Stimulated activated naive B cell treated with anti-CD40 and anti-IgM and Interleukin-4, amounts not matched to agents 10 μg/mL and 1 μg/mL and 100 μg/mL, for 72 hours (primary cell): ENCODE data around the gene ASB1.

Source experiments
- ATAC-seq, 2 donors: fragments of 150-1000 bp; cut with Tn5 transposase; replicated peaks; 2 replicates each; pipeline ENCODE4 v1.10.0; 2021; ENCODE audit warnings: moderate library complexity in 1 of 2
- DNase-seq: peaks from one replicate; pipeline ENCODE4 v3.0.0; 2021
- H3K27ac Mint-ChIP-seq: one replicate; pipeline ENCODE4 v1.8.0; 2022; ENCODE audit warnings: mild to moderate bottlenecking, mixed read lengths
- H3K27me3 Mint-ChIP-seq, 2 donors: one replicate each; pipeline ENCODE4 v1.8.0; 2022; ENCODE audit warnings: mixed read lengths in 2 of 2
- H3K36me3 Mint-ChIP-seq, 2 donors: one replicate each; pipeline ENCODE4 v1.8.0; 2022; ENCODE audit warnings: mixed read lengths in 2 of 2, mild to moderate bottlenecking in 1 of 2
- H3K4me1 Mint-ChIP-seq, 2 donors: one replicate each; pipeline ENCODE4 v1.8.0; 2022; ENCODE audit warnings: mixed read lengths in 2 of 2, mild to moderate bottlenecking in 1 of 2
- H3K4me3 Mint-ChIP-seq, 2 donors: one replicate each; pipeline ENCODE4 v1.8.0; 2022; ENCODE audit warnings: mild to moderate bottlenecking in 2 of 2, mixed read lengths in 2 of 2, moderate library complexity in 1 of 2
- H3K9me3 Mint-ChIP-seq, 2 donors: one replicate each; pipeline ENCODE4 v1.8.0; 2022; ENCODE audit warnings: mixed read lengths in 2 of 2, mild to moderate bottlenecking in 1 of 2

ASB1 gene

DNA sequence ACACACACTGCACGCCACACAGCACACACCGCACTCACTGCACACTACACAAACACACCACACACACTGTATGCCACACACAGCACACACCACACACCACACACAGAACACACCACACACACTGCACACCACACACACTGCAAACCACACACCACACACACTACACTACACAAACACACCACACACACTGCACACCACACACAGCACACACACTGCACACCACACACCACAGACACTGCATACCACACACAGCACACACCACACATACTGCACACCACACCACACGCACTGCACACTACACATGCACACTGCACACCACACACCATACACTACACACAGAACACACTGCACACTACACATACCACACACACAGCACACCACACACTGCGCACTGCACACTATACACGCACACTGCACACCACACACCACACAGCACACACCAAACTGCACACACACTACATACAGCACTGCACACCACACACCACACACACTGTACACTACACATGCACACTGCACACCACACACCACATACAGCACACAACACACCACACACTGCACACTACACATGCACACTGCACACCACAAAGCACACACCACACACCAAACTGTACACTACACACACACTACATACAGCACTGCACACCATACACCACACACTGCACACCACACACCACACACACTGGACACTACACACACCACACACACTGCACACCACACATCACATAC lies 59.6 kb downstream of the ASB1 start:
- H3K36me3 Mint-ChIP-seq, result peaks cover 0 to 3% of the 10 kb centered on the region in 2 donors
- H3K4me3 Mint-ChIP-seq, result no peak overlapping the region
- ATAC-seq (no peak), DNase-seq (no peak)
- H3K4me1 Mint-ChIP-seq, result peaks cover 0 to 2% of the 10 kb centered on the region in 2 donors
- peaks cover 0 to 3% of the 10 kb centered on the region in 2 donors for H3K9me3 Mint-ChIP-seq
- no peak overlapping the region for H3K27ac Mint-ChIP-seq
- H3K27me3 Mint-ChIP-seq, result no peaks in the 10 kb centered on the region

DNA sequence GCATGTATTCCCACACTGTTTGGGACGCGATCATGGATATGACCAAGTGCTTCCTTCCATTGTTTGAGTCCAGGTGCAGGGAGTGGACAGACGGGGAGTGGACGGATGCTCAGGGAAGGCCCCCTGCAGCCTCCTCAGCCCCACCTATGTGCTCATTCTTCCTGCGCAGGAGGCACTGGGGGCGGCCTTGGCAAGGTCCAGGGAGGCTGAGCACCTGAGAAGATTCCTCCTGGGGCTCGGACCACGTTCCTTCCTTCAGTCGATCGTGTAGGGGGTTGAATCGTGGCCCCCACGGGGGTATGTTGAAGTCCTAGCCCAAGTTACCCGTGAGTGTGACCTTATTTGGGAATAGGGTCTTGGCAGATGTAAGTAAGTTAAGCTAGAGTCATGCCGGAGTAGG lies 60.4 kb downstream of the ASB1 start:
- no peaks in the 10 kb centered on the region for H3K9me3 Mint-ChIP-seq
- H3K27me3 Mint-ChIP-seq, result no peaks in the 10 kb centered on the region
- no peak overlapping the region for H3K4me3 Mint-ChIP-seq
- no peak for ATAC-seq
- no peak for DNase-seq
- H3K4me1 Mint-ChIP-seq, result peaks cover 0 to 2% of the 10 kb centered on the region in 2 donors
- no peak overlapping the region for H3K27ac Mint-ChIP-seq
- no peaks in the 10 kb centered on the region for H3K36me3 Mint-ChIP-seq

DNA sequence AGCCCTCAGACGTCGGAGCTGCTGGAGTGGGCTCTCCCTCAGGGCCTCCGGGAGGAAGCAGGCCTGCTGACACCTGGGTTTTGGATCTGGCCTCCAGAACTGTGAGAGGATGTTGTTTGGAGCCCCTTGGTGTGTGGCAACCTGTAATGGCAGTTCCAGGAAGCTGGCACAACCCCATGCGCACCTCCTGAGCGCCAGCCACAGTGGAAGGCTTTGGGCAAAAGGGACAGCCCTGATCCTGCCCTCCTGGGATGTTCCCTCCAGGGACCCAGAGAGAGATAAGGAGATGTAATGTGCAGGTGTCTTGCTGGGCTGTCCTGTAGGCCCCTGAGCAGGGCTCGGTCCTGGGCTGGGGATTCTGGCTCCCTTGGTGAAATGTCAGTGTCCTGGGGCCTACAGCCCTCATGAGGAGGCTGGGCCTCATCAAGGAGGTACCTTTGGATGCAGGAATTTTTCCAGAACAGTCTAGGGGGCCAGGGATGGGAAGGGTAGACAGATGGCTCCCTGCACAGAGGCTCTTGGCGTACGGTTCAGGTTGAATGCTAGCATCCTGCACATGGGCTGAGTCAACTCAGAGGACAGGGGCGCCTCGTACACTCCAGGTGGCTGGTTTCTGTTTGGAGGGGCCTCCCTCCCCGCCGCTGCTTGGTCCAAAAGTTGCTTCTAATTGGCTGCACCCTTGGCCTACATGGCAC lies 61.1 kb downstream of the ASB1 start:
- Mint-ChIP-seq H3K27me3 (no peaks in the 10 kb centered on the region), H3K4me1 (peaks cover 0 to 2% of the 10 kb centered on the region in 2 donors), H3K9me3 (no peaks in the 10 kb centered on the region), H3K27ac (no peak overlapping the region), H3K4me3 (no peak overlapping the region), H3K36me3 (no peaks in the 10 kb centered on the region)
- DNase-seq, result no peak
- no peak for ATAC-seq

DNA sequence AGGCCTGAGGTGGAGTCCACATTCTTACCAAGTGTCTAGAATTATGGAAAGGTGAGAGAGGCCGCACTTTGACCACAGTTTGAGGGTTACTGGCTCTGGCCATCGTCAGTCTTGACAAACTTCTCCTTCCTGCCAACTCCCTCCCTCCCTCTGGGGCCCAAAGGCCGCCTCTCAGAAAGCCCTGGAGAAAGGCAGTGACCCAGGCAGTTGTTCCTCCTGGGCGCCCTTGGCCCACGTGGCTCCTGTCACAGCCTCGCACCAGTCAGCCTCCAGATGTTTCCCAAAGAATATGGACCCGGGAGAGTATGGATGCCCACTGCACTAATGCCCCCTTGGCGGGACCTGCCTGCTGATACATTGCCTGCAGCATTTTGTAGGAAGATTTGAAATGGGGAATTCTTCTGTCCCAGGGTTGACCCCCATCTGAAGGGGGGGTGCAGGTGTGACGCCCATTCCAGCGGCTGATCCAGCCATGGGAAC lies 61.7 kb downstream of the ASB1 start:
- Mint-ChIP-seq H3K4me3 (no peak overlapping the region), H3K27ac (no peak overlapping the region)
- ATAC-seq, result no peak

DNA sequence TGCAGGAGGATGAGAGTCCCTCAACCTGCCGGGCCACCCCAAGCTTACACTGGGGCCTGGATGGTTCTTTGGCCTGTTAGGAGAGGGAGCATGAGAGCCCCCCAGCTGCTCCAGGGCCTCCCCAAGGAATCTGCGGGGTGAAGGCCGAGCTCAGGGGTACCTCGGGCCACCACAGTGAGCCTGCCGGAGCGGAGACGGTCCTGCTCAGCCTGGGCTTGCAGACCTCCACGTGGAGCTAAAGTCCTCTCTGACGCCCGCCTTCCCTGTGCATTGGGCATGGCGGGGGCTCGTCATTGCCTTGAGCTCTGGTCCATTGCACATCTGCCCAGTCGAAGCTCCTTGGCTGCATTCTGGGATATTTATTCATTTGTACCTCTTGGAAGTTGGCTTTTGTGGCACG lies 62.7 kb downstream of the ASB1 start:
- H3K4me3 Mint-ChIP-seq, result no peak overlapping the region
- no peak overlapping the region for H3K27ac Mint-ChIP-seq
- no peaks in the 10 kb centered on the region for H3K36me3 Mint-ChIP-seq
- DNase-seq, result no peak
- ATAC-seq, result no peak
- peaks cover 8 to 11% of the 10 kb centered on the region in 2 donors for H3K4me1 Mint-ChIP-seq
- no peaks in the 10 kb centered on the region for H3K9me3 Mint-ChIP-seq
- no peaks in the 10 kb centered on the region for H3K27me3 Mint-ChIP-seq

More for the DNA sequence above, 61.7 kb downstream of the ASB1 start:
- Mint-ChIP-seq H3K4me1 (peaks cover under 1 to 3% of the 10 kb centered on the region in 2 donors), H3K27me3 (no peaks in the 10 kb centered on the region), H3K9me3 (no peaks in the 10 kb centered on the region), H3K36me3 (no peaks in the 10 kb centered on the region)
- DNase-seq, result no peak

DNA sequence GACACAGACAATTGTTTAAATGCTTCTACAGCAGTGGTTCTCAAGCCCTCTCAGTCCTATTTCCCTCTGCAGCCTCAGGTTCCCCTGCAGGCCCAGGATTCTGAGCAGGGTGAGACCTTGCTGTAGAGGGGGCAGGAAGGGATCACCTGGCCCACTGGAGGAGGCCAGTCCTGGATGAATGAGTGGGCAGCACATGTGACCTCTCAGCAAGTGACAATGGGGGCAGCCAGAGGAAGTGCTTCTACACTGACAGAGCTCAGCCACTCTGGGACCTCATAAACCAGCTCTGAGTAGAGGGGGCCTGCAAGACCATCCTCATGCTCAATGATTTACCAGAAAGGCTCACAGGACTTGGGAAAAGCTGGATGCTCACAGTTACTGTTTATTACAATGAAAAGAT lies 63.2 kb downstream of the ASB1 start:
- Mint-ChIP-seq H3K9me3 (no peaks in the 10 kb centered on the region), H3K4me3 (no peak overlapping the region), H3K27ac (no peak overlapping the region), H3K4me1 (peaks cover 10 to 15% of the 10 kb centered on the region in 2 donors), H3K36me3 (no peaks in the 10 kb centered on the region), H3K27me3 (no peaks in the 10 kb centered on the region)
- DNase-seq, result no peak
- ATAC-seq, result no peak

DNA sequence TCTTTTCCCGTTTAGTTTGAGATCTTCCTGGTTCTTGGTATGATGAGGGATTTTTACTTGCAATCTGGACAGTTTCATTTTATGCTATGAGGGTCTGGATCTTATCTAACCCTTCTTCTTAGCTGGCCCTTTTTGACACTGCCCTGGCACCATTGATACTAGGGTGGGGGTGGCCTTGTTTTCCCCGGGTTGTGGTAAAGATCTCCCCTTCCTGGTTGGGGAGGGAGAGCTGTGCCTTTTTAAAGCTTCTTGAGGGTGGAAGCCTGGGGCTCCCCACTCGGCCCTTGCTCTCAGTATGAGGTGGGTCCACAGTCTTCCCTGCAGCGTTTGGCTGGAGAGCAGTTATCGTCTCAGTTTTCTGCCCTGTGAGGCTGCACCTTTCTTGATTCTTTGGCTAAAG lies 66.1 kb downstream of the ASB1 start:
- Mint-ChIP-seq H3K4me3 (no peak overlapping the region), H3K27me3 (no peaks in the 10 kb centered on the region), H3K27ac (no peak overlapping the region), H3K4me1 (peaks cover 10 to 18% of the 10 kb centered on the region in 2 donors), H3K9me3 (no peaks in the 10 kb centered on the region), H3K36me3 (no peaks in the 10 kb centered on the region)
- no peak for ATAC-seq
- no peak for DNase-seq

DNA sequence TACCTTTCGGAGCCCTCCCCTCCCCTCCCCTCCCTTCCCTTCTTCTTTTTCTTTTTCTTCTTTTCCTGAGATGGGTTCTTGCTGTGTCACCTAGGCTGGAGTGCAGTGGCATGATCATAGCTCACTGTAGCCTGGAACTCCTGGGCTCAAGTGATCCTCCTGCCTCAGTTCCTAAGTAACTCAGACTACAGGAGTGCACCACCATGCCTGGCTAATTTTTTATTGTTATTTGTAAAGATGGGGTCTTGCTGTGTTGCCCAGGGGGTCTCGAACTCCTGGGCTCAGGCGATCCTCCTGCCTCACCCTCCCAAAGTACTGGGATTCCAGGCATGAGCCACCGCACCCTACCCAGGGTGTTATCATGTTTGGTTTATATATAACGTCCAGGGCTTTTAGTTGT lies 66.7 kb downstream of the ASB1 start:
- DNase-seq (no peak), ATAC-seq (no peak)
- H3K9me3 Mint-ChIP-seq, result no peaks in the 10 kb centered on the region
- H3K4me1 Mint-ChIP-seq, result peaks cover 10 to 20% of the 10 kb centered on the region in 2 donors
- no peak overlapping the region for H3K4me3 Mint-ChIP-seq
- H3K27me3 Mint-ChIP-seq, result no peaks in the 10 kb centered on the region
- no peaks in the 10 kb centered on the region for H3K36me3 Mint-ChIP-seq
- H3K27ac Mint-ChIP-seq, result no peak overlapping the region

DNA sequence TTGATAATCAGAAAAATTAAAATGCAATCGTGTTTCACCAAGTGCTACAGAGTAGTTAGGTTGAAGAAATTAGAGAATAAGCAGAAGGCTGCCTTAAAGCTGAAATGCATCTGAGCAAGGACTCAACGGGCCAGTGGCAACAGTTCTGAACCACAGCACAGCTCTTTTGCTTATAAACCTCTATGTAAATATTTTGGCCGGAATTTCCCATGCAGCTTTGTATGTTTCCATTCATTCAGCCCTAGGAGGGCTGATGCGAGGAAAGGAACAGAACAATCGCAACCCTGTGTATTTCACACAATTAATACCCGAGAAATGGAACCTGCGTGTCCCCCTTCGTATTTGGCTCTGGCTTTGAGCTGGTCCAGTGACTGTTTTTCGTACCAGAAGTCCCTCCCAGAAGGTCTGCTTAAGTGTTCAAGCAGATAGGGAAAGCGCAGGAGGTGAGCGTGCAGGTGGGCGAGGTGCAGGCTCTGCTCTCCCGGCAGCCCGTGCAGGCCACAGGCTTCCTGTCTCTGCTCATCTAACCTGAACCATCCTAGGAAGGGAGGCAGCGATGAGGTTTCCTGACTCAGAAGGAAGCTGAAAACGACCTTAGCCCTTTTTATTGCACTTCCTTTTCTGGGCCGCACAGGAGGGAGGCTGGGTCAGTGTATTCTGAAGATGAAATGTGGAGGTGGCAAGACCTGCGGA lies 67.3 kb downstream of the ASB1 start:
- peaks cover 13 to 20% of the 10 kb centered on the region in 2 donors for H3K4me1 Mint-ChIP-seq
- no peak overlapping the region for H3K27ac Mint-ChIP-seq
- H3K4me3 Mint-ChIP-seq, result peak overlapping the region in 1 of 2 donors; percentile 19
- ATAC-seq, result peak; percentile 75 to 82
- H3K36me3 Mint-ChIP-seq, result no peaks in the 10 kb centered on the region
- DNase-seq, result peak; percentile 8
- no peaks in the 10 kb centered on the region for H3K9me3 Mint-ChIP-seq
- no peaks in the 10 kb centered on the region for H3K27me3 Mint-ChIP-seq

DNA sequence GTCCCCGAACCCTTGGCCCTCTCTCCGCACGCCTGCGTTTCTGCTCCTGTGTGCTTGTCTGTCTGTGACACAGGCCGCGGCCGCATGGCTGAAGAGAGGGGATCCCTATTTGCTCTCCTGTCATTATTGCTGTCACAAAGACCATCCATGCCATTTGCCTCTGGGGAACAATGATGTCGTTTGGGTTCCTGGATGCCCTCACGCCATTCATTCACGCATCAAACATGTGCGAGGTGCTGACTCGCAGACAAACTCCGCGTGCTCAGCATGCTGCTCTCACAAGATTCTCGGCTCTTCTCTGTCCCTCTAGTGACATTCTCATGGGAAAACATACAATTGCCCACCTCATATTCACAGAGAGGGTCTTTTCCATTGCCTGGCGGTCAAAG lies 67.8 kb downstream of the ASB1 start:
- ATAC-seq, result no peak
- Mint-ChIP-seq H3K27ac (no peak overlapping the region), H3K27me3 (no peaks in the 10 kb centered on the region), H3K36me3 (no peaks in the 10 kb centered on the region), H3K4me3 (peak overlapping the region in 1 of 2 donors; percentile 19), H3K9me3 (no peaks in the 10 kb centered on the region), H3K4me1 (peaks cover 13 to 20% of the 10 kb centered on the region in 2 donors)
- DNase-seq, result no peak

DNA sequence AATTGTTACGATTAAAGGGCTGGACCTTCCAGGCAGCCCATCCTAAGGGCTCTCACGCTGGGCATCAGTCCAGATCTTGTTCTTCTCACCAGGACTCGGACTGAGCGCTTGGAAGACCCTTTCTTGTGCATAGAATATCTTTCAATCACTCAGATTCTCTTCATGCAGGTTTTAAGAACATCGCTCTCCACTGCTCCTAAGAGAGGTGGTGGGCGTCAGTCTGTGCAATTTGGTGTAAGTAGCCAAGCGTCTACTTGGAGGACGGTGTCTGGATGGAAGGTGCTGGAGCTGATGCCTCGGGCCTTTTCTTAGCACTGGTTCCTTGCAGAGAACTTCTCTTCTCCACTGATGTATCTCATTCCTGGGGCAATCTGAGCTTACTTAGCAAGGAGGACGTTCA lies 68.7 kb downstream of the ASB1 start:
- H3K36me3 Mint-ChIP-seq, result no peaks in the 10 kb centered on the region
- ATAC-seq (no peak), DNase-seq (no peak)
- H3K4me3 Mint-ChIP-seq, result no peak overlapping the region
- peaks cover 13 to 20% of the 10 kb centered on the region in 2 donors for H3K4me1 Mint-ChIP-seq
- H3K27me3 Mint-ChIP-seq, result no peaks in the 10 kb centered on the region
- no peaks in the 10 kb centered on the region for H3K9me3 Mint-ChIP-seq
- H3K27ac Mint-ChIP-seq, result no peak overlapping the region

DNA sequence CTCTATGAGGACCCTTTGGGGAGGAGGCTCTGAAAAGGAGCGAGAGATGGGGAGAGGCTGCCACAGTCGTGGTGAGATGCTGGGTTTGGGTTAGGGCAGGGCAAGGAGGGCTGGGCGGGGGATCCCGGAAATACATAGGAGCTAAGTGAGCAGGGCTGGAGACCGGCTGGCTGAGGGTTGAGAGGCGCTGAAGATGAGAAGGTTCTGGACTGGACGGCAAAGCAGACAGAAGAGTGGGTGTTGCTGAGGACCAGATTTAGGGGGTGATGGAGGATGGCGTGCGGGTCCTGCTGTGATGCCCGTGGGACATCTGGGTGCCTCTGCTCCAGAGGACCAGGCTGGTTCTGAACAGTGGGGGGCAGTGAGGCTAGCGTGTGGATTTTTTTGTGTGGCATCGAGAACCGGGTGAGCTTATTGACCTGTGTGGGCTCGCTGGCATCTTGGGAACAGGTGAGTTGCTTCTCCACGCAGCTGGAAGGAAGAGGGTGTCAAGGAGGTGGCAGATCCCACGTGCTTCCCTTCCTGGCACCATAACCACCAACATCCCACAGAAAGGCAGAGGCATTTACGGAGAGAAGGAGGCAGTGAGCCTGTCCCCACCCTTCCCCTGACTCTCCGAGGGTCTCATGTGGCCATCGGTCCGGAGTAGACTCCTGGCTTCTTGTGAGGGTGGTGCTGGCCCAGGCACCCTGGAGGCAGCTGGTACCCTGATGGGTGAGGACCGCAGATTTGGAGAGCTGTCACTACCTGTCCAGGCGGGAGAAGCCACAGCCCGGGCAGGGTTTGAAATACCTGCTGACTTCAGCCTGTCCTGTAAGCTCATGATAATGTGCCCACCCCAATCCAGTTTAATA lies 70.3 kb downstream of the ASB1 start:
- H3K9me3 Mint-ChIP-seq, result peaks cover 0 to 1% of the 10 kb centered on the region in 2 donors

DNA sequence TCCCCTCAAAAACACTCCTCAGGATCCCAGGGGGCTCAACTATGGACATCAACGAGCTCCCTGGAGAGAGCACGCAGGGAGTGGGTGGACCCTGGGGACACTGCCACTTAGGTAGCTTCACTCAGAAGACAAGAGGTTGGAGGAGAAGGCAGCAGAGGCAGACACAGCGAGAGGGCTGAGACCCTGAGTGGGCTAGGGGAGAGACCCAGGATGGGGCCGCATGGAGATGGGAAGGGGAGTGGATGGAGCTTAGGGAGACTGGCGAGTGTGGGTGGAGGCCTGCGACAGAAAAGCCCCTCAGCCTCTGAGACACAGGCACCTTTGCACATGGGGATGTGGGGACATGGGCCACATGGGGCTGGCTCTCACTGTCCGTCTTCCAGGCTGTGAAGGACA lies 70.9 kb downstream of the ASB1 start:
- Mint-ChIP-seq H3K36me3 (peaks cover 0 to 4% of the 10 kb centered on the region in 2 donors), H3K9me3 (peaks cover 0 to 4% of the 10 kb centered on the region in 2 donors), H3K4me3 (no peak overlapping the region), H3K4me1 (peaks cover 11 to 20% of the 10 kb centered on the region in 2 donors), H3K27ac (no peak overlapping the region), H3K27me3 (no peaks in the 10 kb centered on the region)
- DNase-seq (no peak), ATAC-seq (no peak)

More for the DNA sequence above, 70.3 kb downstream of the ASB1 start:
- H3K36me3 Mint-ChIP-seq, result peaks cover 0 to 4% of the 10 kb centered on the region in 2 donors
- H3K4me3 Mint-ChIP-seq, result no peak overlapping the region
- no peaks in the 10 kb centered on the region for H3K27me3 Mint-ChIP-seq
- DNase-seq (no peak), ATAC-seq (no peak)
- no peak overlapping the region for H3K27ac Mint-ChIP-seq
- H3K4me1 Mint-ChIP-seq, result peaks cover 11 to 20% of the 10 kb centered on the region in 2 donors

DNA sequence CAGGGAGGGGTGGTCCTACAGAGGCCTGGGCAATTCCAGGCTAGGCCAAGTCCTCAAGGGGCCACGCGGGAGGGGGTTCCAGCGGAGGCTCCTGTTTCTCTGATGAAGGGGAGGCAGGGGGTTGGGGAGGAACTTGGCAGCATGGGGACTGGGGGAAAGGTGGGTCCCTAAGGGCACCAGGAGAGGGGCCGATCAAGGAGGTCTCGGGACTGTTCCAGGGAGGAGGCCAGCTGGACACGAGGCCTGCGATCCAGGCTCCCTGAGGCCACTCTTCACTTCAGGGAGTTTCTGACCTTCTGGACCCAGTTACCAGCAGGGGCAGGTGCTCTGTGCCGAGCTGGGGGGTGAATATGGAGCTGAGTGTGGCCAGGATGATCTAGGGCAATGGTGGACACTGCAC lies 71.5 kb downstream of the ASB1 start:
- Mint-ChIP-seq H3K9me3 (peaks cover 0 to 4% of the 10 kb centered on the region in 2 donors), H3K4me1 (peaks cover 11 to 20% of the 10 kb centered on the region in 2 donors), H3K27me3 (no peaks in the 10 kb centered on the region), H3K27ac (no peak overlapping the region), H3K4me3 (no peak overlapping the region), H3K36me3 (peaks cover 0 to 4% of the 10 kb centered on the region in 2 donors)
- DNase-seq (no peak), ATAC-seq (no peak)
